Ishikawa (cell line): ENCODE results near the gene RETSAT.

Experiments used
- CEBPB ChIP-seq: IDR thresholded peaks from 2 replicates; pipeline ENCODE4 v1.6.1; 2012
- CREB1 ChIP-seq: IDR thresholded peaks from 2 replicates; pipeline ENCODE4 v1.6.1; 2012; ENCODE audit warnings: low read depth
- EGR1 ChIP-seq: IDR thresholded peaks from 2 replicates; pipeline ENCODE4 v1.6.1; 2012
- EP300 ChIP-seq: IDR thresholded peaks from 2 replicates; pipeline ENCODE4 v1.6.1; 2012; ENCODE audit warnings: borderline replicate concordance
- FOXM1 ChIP-seq: IDR thresholded peaks from 2 replicates; pipeline ENCODE4 v1.6.1; 2012; ENCODE audit warnings: low read depth, borderline replicate concordance
- NFIC ChIP-seq: IDR thresholded peaks from 2 replicates; pipeline ENCODE4 v1.6.1; 2012
- RAD21 ChIP-seq: IDR thresholded peaks from 2 replicates; pipeline ENCODE4 v1.6.1; 2012; ENCODE audit warnings: low read depth
- REST ChIP-seq: IDR thresholded peaks from 2 replicates; pipeline ENCODE4 v1.6.1; 2012; ENCODE audit warnings: low read depth, mild to moderate bottlenecking
- TAF1 ChIP-seq: IDR thresholded peaks from 2 replicates; pipeline ENCODE4 v1.6.1; 2012; ENCODE audit warnings: low read depth, mild to moderate bottlenecking
- TCF12 ChIP-seq: IDR thresholded peaks from 2 replicates; pipeline ENCODE4 v1.6.1; 2012; ENCODE audit warnings: low read depth
- TEAD4 ChIP-seq: IDR thresholded peaks from 2 replicates; pipeline ENCODE4 v1.6.1; 2012
- USF1 ChIP-seq: IDR thresholded peaks from 2 replicates; pipeline ENCODE4 v1.6.1; 2012
- YY1 ChIP-seq: IDR thresholded peaks from 2 replicates; pipeline ENCODE4 v1.6.1; 2012; ENCODE audit warnings: low read depth
- ZBTB7A ChIP-seq: IDR thresholded peaks from 2 replicates; pipeline ENCODE4 v1.6.1; 2012; ENCODE audit warnings: low read depth
- TF ChIP-seq, protein P1 (sequence below): IDR thresholded peaks from 2 replicates; pipeline ENCODE4 v1.6.1; 2012

RETSAT gene

DNA sequence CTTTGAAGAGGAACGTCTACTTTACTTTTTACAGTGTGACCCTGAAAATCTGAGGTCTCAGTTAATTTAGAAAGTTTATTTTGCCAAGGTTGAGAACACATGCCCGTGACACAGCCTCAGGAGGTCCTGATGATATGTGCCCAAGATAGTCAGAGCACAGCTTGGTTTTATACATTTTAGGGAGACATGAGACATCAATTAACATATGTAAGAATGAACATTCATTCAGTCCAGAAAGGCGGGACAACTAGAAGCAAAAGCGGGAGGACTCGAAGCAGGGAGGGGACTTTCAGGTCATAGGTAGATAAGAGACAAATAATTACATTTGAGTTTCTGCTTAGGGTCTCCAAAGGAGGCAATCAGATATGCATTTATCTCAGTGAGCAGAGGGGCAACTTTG, 23.9 kb upstream of the RETSAT start:
- TF ChIP-seq NFIC (no peak), REST (no peak), TEAD4 (no peak), CEBPB (no peak), USF1 (no peak), EGR1 (no peak), YY1 (no peak), RAD21 (no peak), TCF12 (no peak), CREB1 (no peak), ZBTB7A (no peak), TAF1 (no peak)

GRCh38 chr2:85377083-85377482, 22.8 kb upstream of the RETSAT start:
- TF ChIP-seq TEAD4 (no peak), RAD21 (no peak), TCF12 (no peak), EGR1 (no peak), USF1 (no peak), REST (no peak), YY1 (no peak), CEBPB (no peak), NFIC (no peak), FOXM1 (no peak), CREB1 (no peak), EP300 (no peak), TAF1 (no peak), ZBTB7A (no peak)
- TF ChIP-seq, protein P1, sequence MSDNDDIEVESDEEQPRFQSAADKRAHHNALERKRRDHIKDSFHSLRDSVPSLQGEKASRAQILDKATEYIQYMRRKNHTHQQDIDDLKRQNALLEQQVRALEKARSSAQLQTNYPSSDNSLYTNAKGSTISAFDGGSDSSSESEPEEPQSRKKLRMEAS, result no peak

- no peak for TF ChIP-seq NFIC
- no peak for TF ChIP-seq USF1
- TF ChIP-seq, protein P1, result no peak
- no peak for TF ChIP-seq TEAD4
- TF ChIP-seq FOXM1, result no peak
- TF ChIP-seq RAD21, result no peak
- TF ChIP-seq EP300, result no peak
- TF ChIP-seq TAF1, result no peak
- TF ChIP-seq ZBTB7A, result no peak
- no peak for TF ChIP-seq CEBPB
- no peak for TF ChIP-seq TCF12
- TF ChIP-seq YY1, result no peak
- TF ChIP-seq REST, result no peak
- no peak for TF ChIP-seq CREB1
- TF ChIP-seq EGR1, result no peak
Measured at GRCh38 chr2:85376291-85377065, 22.1 kb upstream of the RETSAT start.

- TF ChIP-seq RAD21 (no peak), CREB1 (no peak), TEAD4 (no peak), YY1 (no peak), CEBPB (no peak), TCF12 (no peak), FOXM1 (no peak), NFIC (no peak), ZBTB7A (no peak), USF1 (no peak), TAF1 (no peak), REST (no peak), EP300 (no peak), EGR1 (no peak)
- TF ChIP-seq, protein P1, result no peak
Measured at GRCh38 chr2:85371045-85371444, 16.7 kb upstream of the RETSAT start.
